NCI-H1092 treated with DMSO at 0.1 percent for 48 hours (cell line): ENCODE measurements around the gene ZMYND12.
A peak's percentile ranks its signal among the peaks of the same experiment; 100 is the strongest.

Experiments
- DNase-seq: peaks from one replicate; lab custom pipeline; 2025; lab: John Stamatoyannopoulos, UW

Gene ZMYND12

DNA sequence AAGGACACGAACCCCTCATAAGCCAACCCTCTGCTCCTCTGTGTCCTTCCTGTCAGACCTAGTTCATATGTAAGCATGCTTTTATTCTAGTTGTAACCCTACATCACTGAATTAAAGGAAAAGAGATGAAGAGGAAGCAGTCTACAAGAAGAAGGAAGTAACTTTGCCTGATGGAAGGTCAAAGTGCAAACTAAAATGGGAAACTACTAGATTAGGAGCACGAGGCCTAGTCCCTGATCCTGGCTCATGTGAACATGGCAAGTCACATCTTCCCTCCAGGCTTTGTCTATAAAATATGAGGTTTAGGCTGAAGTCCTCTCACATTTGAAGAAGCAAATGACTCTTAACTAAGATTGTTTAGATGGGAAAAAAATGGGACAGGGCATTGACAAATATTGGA is 13.2 kb downstream of the ZMYND12 start:
- no peak for DNase-seq

DNA sequence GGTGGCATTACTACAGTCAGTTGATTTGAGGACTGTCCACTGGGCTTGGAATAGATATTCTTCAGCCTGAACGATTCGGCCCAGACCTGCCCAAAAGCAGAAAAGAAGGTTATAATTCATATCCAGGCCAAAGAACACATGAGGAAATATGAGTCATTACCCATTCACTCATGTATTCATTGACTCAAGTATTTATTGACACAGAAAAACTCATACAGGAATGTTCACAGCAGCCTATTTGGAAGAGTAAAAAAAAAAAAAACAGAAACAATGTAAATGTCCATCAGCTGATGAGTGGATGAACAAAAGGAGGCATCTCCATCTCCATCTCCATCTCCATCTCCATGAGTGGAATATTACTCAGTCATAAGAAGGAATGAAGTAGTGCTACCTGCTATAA is 15.9 kb downstream of the ZMYND12 start:
- no peak for DNase-seq

DNA sequence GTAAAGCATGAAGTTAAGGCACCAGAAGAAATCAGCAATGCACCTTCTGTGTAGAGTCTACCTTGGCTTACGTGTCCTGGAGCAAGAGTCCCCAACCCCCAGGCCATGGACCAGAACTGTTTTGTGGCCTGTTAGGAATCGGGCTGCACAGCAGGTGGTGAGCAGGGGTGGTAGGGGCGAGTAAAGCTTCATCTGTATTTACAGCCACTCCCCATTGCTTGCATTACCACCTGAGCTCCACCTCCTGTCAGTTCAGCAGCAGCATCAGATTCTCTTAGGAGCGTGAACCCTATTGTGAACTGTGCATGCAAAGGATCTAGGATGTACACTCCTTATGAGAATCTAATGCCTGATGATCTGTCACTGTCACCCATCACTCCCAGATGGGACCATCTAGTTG is 21.5 kb downstream of the ZMYND12 start:
- no peak for DNase-seq

DNA sequence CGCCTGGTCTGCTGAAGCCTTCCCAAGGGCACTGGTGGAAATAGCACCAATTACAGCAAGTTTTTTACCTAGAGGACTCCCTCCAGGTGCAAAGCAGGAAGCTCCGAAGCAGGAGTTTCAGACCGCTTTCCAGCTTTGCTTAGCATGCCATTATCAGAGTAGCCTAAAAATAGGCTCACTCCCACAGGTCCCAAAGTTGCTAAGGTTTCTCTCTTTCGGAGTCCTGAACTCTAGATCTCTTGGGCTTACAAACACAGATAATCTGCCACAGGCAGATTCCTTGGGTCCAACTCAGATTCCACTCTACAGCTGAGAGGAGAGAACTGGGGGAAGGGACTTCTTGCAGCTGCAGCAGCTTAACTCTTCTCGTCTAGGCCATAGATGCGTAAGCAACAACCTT is 22.5 kb downstream of the ZMYND12 start:
- DNase-seq, result no peak

DNA sequence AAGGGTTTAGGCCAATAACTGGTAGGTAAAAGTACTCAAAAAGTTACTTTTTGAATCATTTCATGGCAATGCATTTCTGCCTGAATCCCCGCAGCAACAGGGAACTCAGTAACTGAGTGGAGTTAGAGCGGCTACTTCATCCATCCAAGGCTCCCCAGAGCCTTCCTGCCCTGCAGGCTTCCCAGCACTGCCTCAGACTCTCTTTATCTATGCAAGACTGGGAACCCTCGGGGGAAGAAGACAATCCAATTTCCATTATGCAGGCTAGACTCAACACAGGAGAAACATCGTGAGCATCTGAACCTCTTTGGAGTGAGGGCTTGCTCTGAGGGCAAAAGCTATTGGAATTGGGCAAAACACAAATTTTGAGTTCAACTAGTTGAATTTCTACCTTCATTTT is 23.1 kb downstream of the ZMYND12 start:
- DNase-seq, result no peak

DNA sequence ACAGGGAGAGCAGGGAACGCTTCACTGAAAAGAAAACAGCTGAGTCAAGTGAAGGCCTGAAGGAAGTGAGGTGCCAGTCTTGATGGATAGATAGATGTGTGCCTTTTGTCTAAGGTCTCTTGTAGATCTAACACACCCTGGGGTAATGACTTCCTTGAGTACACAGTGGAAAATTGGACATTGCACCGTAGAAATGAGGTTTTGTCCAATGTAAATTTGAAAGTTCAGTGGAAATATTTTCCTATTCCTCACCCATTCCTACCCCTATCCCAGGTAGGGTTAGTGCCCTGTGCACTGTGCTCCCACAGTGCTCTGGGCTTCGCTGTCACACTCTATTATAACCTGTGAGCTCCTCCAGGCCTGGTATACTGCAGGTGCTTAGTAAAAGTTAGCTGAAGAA is 24.3 kb downstream of the ZMYND12 start:
- DNase-seq, result no peak

DNA sequence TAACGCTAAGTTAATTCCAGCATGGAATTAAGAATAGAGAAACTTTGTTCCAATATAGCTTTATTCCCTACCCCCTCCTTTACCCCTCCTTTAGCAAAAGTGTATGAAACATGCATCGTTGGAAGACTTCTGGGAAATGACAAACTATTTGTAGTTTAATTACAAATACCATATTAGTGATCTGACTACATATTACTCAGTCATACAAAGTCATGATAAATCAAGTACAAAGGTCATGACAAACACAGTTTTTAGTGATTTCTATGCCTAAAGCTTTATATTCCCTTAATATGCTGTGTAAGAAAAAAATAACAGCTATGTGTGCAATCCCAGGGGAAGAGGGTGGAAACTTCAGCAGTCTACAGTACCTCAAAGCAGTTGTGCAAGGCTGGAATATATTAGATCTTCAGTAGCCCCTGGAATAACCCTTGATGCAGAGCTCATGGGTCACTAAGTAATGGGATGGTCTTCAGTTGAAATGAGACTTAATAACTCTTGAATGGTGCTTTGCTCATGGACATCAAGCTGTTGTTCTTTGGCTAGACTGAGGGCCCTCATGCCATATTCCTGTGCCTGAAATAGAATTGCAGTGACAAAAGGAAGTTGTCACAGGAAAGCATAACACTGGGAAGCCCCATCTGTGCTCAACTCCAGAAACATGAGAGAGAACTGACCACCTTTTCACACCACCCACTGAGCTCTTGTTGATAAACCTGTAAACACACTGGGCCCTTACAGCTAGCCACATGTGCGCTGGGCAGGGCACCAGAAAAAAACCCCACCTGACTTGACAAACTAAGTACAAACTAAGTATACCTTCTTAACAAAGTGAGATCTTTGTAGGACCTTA is 25.3 kb downstream of the ZMYND12 start:
- DNase-seq, result no peak

DNA sequence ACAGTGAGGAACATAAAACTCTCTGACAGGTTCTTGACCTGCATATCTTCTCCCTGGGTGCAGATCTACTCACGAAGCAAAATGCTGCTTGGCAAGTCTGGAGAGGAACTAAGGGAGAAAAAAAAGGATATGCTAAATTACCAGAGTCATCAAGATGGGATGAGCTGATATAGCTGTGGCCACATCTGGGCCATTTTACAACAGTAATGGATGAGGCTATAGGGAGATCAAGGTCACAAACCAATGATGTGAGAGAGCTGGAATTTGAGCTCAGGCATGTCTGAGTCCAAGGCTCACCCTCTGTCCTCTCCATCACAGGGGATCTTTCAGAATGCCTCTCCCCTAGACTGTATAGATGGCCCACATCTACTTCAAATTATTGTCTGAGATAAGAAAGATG is 26.2 kb downstream of the ZMYND12 start:
- DNase-seq, result no peak

DNA sequence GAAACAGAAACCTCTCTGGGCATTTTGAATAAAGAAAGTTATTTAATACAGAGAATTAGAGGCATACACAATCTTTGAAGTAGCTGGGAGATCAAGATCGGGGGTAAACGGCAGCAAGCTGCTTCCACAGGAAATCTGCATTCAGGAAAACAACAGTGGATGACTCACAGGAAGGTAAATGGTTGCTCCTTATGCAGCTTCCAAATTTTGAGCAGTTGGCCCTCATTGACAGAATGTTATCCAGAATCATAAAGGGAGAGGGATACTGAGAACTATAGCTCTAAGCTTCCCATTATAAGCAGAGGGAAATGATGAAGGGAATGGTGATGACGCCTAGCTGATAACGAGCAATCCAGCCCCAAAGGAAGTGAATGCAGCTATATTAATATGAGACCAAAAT is 28.6 kb downstream of the ZMYND12 start:
- no peak for DNase-seq

DNA sequence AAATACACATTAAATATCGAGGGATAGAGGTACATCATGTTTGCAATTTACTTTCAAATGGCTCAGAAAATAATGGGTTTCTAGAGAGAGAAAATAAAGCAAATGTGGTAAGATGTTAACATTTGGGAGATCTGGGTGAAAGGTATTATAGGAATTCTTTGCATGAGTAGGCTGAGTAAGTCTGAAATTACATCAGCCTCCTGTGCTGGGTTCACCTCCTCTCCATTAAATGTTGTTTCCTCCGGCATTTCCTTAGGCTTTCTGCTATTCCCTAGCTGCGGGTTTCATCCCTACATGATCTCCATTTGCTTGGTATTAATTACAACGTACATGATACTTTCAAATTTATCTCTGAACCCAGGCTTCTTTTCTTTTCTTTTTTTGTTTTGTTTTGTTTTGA is 31.6 kb downstream of the ZMYND12 start:
- no peak for DNase-seq

DNA sequence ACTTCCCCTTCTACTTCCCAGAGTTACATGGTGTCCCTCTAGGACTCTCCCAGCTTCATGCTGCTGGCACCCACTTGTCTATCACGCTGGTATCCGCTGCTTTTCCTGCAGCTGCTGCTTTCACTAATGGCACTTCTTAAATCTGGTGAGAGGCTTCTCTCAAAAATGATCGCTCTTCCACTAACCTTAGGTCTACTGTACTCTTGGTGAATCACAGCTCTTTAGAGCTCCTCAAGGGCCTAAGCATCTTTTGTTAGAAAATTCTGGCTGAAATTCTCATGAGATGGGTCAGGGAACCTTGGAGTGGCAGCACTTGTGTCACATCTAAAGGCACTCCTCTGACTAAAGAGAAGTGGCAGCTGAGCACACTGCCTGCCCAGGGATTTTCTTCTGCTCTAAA is 32.1 kb downstream of the ZMYND12 start:
- peak; percentile 82 for DNase-seq

DNA sequence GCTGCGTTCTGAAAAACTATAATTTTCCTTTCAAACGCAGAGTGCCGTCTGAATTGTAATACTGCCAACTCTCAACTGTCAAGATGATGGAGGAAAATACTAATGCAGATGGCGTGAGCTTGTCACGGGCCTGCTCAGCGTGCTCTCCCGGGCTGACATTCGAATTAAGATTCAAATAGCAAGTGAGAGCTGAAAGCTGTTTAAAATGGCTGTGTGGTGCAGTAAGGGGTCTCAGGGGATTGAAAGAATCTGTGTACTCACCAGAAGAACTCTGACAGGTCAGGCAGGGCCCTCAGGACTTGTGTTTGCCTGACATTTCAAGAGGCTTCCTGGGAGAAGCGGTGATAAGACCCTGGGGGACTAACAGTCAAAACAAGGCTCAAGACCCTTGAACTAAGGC is 33.1 kb downstream of the ZMYND12 start:
- peak; percentile 83 for DNase-seq

DNA sequence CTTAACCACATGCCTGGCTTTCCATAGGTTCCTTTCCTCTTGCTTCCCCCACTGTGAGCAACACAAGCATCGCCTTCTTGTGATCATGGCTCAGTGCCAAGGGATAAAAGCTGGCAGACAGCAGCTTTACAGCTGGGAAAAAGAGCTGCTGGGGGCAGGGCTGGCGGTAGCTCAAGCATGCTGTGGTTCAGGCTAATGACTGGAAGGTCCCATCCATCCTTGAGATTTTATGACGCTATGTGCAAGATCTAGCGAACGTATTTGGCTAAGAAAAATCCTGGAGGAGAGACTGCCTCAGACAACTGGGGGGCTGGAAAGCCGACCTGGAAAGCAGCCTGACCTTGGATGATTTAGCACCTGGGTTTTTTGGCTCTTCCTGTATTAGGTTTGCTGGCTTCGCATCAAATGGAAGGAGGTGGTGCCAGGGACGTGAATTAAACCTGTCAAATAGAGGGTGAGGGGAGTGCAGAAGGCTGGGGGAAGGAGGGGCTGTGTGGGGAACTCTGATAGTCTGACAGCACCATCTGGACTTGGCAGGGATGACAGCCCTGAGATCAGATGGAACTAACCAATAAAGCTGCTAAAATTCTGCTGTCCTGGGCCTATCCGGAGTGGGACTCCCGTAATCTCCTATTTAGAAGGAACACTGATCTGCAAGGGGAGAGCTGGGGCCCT is 34.8 kb downstream of the ZMYND12 start:
- DNase-seq, result peak; percentile 100

DNA sequence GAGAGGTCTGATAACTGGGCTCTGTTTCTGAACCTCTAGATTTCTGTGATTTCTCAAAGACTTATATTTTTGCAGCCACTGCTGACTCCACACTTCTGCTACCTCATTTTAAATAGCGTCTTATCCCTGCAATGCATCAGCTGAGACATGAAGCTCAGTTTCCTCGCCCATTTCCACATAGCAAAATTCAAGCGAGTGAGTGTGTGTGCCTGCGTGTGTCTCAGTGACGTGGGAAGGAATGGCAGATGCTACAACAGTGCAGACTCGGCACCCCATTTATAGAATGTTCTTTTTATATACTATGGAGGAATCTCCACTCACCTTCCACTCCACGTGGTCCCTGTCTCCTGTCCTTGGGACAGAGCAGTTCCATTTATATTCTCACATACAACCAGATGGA is 35.7 kb downstream of the ZMYND12 start:
- peak; percentile 38 for DNase-seq

DNA sequence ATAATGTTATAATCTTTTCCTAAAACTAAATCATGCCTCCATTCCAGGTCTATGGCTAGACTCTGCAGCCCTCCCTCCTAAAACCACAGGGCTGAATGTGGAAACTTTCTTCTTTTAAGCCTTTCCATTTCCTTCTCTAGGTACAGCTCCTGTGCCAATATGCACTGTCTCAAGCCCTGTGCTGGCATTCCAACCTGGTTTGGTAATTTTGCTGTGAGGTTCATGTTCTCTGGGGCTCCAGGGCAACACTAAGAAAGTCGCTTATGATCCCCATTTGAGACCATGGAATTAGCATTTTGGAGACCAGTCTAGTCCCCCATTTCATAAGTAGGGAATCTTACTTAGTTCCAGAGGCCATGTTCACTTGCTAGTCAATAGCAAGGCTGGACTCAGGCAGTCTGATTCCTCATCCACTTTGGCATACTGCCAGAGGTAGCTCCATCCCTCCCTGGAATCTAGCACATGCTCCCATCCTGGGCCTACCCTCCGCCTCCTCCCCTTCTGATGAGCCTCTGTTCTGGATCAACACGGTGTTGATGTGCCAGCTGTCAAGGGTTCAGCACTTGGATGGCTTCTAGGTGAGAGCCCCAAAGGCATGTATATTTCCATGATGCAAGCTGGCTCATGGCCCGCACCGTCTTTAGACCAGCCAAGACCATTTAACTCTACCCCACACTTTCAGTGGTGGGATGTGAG is 36.5 kb downstream of the ZMYND12 start:
- peak; percentile 88 for DNase-seq

DNA sequence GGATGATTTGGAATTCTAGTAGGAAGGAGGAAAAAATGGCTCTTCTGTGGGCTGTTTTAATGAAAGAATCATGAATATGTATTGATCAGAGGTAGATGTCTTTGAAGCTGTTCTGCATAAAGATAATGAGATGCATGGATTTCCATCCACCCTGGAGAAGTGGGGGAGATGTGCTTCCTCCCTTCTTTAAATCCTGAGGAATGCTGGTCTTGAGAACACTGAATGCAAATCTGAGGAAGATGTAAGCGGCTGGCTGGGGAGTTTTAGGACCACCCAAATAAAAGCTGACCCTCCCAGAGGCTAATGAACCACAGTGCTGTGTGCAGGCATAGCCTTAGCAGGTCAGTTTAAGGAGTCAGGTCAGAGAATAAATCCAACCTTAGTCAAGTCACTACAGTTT is 37.3 kb downstream of the ZMYND12 start:
- no peak for DNase-seq

DNA sequence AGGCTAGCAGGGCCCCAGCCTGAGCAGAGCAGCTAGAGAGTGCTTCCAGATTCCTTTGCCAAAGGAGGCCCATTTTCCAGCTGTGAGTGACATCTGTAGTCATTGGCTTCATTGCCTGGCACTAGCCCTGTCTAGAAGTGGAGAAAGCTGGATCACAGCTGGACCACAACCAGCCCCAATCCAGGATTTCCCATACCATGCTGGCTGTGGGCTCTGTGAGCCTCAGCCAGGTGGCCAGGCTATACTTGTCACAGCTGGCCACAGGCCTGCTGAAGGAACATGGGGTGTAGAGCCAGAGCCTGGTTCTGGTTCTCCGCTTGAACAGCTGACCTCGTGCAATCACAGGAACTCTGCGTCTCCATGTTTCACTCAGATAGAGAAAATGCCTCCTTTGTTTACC is 38.7 kb downstream of the ZMYND12 start:
- DNase-seq, result no peak

DNA sequence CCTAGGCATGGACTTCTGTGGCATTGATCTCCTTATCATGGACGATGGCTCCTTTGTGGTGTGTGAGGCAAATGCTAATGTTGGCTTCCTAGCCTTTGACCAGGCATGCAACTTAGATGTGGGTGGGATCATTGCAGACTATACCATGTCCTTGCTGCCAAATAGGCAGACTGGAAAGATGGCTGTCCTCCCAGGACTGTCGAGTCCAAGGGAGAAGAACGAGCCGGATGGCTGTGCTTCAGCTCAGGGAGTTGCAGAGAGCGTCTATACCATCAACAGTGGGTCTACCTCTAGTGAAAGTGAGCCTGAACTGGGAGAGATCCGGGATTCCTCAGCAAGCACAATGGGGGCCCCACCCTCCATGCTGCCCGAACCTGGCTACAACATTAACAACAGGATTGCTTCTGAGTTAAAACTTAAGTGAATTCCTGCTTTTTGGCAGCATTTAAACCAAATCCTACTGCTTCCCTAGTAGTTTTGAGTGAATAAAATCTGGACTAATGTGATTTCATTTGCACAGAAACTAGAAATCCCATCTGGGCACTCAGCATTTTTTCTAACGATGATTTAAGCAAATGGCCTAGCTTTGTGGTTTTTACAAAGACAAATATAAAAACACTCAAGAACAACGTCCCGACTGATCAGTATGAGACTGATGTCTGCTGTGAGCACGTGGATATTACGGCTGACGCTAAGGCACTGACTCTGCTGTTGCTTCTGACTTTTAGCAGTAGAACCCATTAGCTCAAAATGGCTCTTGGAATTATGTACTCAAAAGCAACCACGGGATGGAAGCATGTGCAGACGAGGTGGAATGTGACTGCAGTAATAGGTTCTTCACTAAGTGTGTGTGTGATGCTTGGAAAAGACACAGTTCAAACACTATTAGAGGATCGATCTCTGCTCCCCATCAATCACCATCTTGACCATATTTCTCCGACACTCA is 41.0 kb downstream of the ZMYND12 start:
- DNase-seq, result no peak

DNA sequence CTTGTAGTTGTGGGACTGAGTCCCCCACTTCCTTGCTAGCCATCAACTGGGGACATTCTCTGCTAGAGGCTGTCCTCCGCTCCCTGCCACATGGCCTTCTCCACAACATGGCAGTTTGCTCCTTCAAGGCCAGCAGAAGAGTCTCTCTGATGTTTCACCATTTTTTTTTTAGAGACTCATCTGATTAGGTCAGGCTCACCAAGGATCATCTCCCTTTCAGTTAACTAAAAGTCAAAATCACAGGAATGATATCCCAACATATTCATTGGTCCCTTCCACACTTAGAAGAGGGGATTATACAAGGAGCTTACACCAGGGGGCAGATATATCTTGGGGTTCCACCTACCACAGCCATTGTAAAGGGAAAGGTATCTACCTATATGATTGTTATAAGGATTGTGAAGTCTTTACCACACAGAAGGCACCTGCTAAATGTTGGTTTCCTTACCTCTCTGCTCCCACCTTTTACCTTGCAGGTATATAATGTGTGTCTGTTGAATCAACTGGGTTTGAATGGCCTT is 51.9 kb downstream of the ZMYND12 start:
- no peak for DNase-seq

DNA sequence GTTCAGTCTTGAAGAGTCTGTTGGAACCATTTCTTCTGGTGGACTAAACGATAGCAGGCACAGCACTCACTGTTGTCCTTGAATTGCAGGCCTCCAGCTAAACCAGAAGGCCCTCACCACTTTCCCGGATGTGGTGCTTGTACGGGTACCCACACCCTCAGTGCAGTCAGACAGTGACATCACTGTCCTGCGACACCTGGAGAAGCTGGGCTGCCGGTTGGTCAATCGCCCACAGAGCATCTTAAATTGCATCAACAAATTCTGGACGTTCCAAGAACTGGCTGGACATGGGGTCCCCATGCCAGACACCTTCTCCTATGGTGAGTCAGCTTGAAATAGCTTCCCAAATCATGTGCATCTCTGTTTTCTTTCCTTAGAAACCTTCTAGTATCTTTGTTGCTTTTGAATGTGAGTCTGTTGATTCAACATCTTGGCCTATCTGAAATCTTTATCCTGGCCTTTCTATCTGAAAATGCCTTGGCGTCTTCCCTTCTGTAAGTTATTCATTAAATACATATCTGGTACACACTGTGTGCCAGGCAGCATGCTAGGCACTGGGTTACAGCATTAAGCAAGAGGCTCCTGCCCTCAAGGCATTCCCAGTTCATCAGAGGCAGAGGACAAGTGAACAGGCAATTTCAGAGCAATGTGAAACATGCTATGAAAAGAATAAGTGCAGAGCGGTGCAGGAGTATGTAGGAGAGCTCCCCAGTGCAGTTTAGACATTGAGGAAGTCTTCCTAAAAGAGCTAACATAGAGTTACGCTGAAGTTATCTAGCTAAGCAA is 56.3 kb downstream of the ZMYND12 start:
- no peak for DNase-seq
